ENCODE measurements around the gene UNK. TPM values are rescaled to one million over a fixed set of nuclear protein-coding genes. Genes with fewer than 3 reads are reported as not detected.
A peak's percentile ranks its signal among the peaks of the same experiment; 100 is the strongest.

Gene UNK
- polyA plus RNA-seq (2013, experiment 1 of 4), result 46.8 TPM
- 51.5 TPM for polyA plus RNA-seq (2013, experiment 2 of 4)
- polyA plus RNA-seq (2013, experiment 3 of 4), result 38.8 TPM
- polyA plus RNA-seq (2013, experiment 4 of 4), result 46.4 TPM

GRCh38 chr17:75784473-75785015 is at the start of gene UNK:
Gene UNK, plus strand, starts transcription at chr17:75784806. Its CDS starts 75 bp downstream, at chr17:75784881.
- H3K27ac ChIP-seq (ENCODE audit: insufficient read depth, low read depth, low read length, poor library complexity, severe bottlenecking), result peak within 1 kb of the TSS; percentile 100
- peak within 1 kb of the TSS; percentile 76 for H3K4me3 ChIP-seq (ENCODE audit: insufficient read depth, low read depth, low read length)
- H3K27me3 ChIP-seq (ENCODE audit: control insufficient read depth, insufficient read depth, low read length, poor library complexity, severe bottlenecking), result no peaks in the 10 kb centered on the region
- WGBS, 2 experiments, result 0 to 1% methylated on average over 42 to 45 of the region's 45 CpGs
- peaks cover 3% of the 10 kb centered on the region for H3K36me3 ChIP-seq (ENCODE audit: control insufficient read depth, insufficient read depth, low read length)
- no peaks in the 10 kb centered on the region for H3K9me3 ChIP-seq (ENCODE audit: control insufficient read depth, low read length)
- peaks cover 10% of the 10 kb centered on the region for H3K4me1 ChIP-seq (ENCODE audit: control insufficient read depth, insufficient read depth, low read length)

GRCh38 chr17:75736173-75736835 is 48.3 kb upstream of the UNK start:
- no peak overlapping the region for H3K27ac ChIP-seq (ENCODE audit: insufficient read depth, low read depth, low read length, poor library complexity, severe bottlenecking)
- 94 to 96% methylated on average over 26 of the region's 26 CpGs for WGBS, 2 experiments

GRCh38 chr17:75737133-75737962 is 47.3 kb upstream of the UNK start:
- H3K4me3 ChIP-seq (ENCODE audit: insufficient read depth, low read depth, low read length), result no peak overlapping the region
- H3K27ac ChIP-seq (ENCODE audit: insufficient read depth, low read depth, low read length, poor library complexity, severe bottlenecking), result no peak overlapping the region
- no peaks in the 10 kb centered on the region for H3K36me3 ChIP-seq (ENCODE audit: control insufficient read depth, insufficient read depth, low read length)
- H3K9me3 ChIP-seq (ENCODE audit: control insufficient read depth, low read length), result no peaks in the 10 kb centered on the region
- H3K4me1 ChIP-seq (ENCODE audit: control insufficient read depth, insufficient read depth, low read length), result peaks cover 8% of the 10 kb centered on the region
- H3K27me3 ChIP-seq (ENCODE audit: control insufficient read depth, insufficient read depth, low read length, poor library complexity, severe bottlenecking), result no peaks in the 10 kb centered on the region
- 86 to 88% methylated on average over 20 of the region's 20 CpGs for WGBS, 2 experiments

More at GRCh38 chr17:75736173-75736835, 48.3 kb upstream of the UNK start:
- H3K4me1 ChIP-seq (ENCODE audit: control insufficient read depth, insufficient read depth, low read length), result peaks cover 8% of the 10 kb centered on the region
- H3K27me3 ChIP-seq (ENCODE audit: control insufficient read depth, insufficient read depth, low read length, poor library complexity, severe bottlenecking), result no peaks in the 10 kb centered on the region
- H3K4me3 ChIP-seq (ENCODE audit: insufficient read depth, low read depth, low read length), result no peak overlapping the region
- no peaks in the 10 kb centered on the region for H3K36me3 ChIP-seq (ENCODE audit: control insufficient read depth, insufficient read depth, low read length)
- H3K9me3 ChIP-seq (ENCODE audit: control insufficient read depth, low read length), result no peaks in the 10 kb centered on the region

- H3K36me3 ChIP-seq (ENCODE audit: control insufficient read depth, insufficient read depth, low read length), result no peaks in the 10 kb centered on the region
- H3K4me1 ChIP-seq (ENCODE audit: control insufficient read depth, insufficient read depth, low read length), result peaks cover 8% of the 10 kb centered on the region
- H3K4me3 ChIP-seq (ENCODE audit: insufficient read depth, low read depth, low read length), result no peak overlapping the region
- WGBS, 2 experiments, result 72 to 75% methylated on average over 14 of the region's 14 CpGs
- no peaks in the 10 kb centered on the region for H3K9me3 ChIP-seq (ENCODE audit: control insufficient read depth, low read length)
- no peaks in the 10 kb centered on the region for H3K27me3 ChIP-seq (ENCODE audit: control insufficient read depth, insufficient read depth, low read length, poor library complexity, severe bottlenecking)
- H3K27ac ChIP-seq (ENCODE audit: insufficient read depth, low read depth, low read length, poor library complexity, severe bottlenecking), result no peak overlapping the region
Measured at GRCh38 chr17:75738218-75738802, 46.3 kb upstream of the UNK start.

GRCh38 chr17:75739174-75739573 is 45.4 kb upstream of the UNK start:
- Histone ChIP-seq H3K4me1 (ENCODE audit: control insufficient read depth, insufficient read depth, low read length) (peaks cover 8% of the 10 kb centered on the region), H3K36me3 (ENCODE audit: control insufficient read depth, insufficient read depth, low read length) (no peaks in the 10 kb centered on the region), H3K27me3 (ENCODE audit: control insufficient read depth, insufficient read depth, low read length, poor library complexity, severe bottlenecking) (no peaks in the 10 kb centered on the region), H3K9me3 (ENCODE audit: control insufficient read depth, low read length) (no peaks in the 10 kb centered on the region), H3K4me3 (ENCODE audit: insufficient read depth, low read depth, low read length) (no peak overlapping the region), H3K27ac (ENCODE audit: insufficient read depth, low read depth, low read length, poor library complexity, severe bottlenecking) (no peak overlapping the region)
- 91 to 94% methylated on average over 7 of the region's 7 CpGs for WGBS, 2 experiments

GRCh38 chr17:75739801-75740200 is 44.8 kb upstream of the UNK start:
- no peaks in the 10 kb centered on the region for H3K36me3 ChIP-seq (ENCODE audit: control insufficient read depth, insufficient read depth, low read length)
- 94 to 95% methylated on average over 14 of the region's 14 CpGs for WGBS, 2 experiments
- H3K27ac ChIP-seq (ENCODE audit: insufficient read depth, low read depth, low read length, poor library complexity, severe bottlenecking), result no peak overlapping the region
- no peaks in the 10 kb centered on the region for H3K9me3 ChIP-seq (ENCODE audit: control insufficient read depth, low read length)
- H3K27me3 ChIP-seq (ENCODE audit: control insufficient read depth, insufficient read depth, low read length, poor library complexity, severe bottlenecking), result no peaks in the 10 kb centered on the region
- peaks cover 8% of the 10 kb centered on the region for H3K4me1 ChIP-seq (ENCODE audit: control insufficient read depth, insufficient read depth, low read length)
- H3K4me3 ChIP-seq (ENCODE audit: insufficient read depth, low read depth, low read length), result no peak overlapping the region

GRCh38 chr17:75740215-75740614 is 44.4 kb upstream of the UNK start:
- H3K36me3 ChIP-seq (ENCODE audit: control insufficient read depth, insufficient read depth, low read length), result no peaks in the 10 kb centered on the region
- H3K27ac ChIP-seq (ENCODE audit: insufficient read depth, low read depth, low read length, poor library complexity, severe bottlenecking), result no peak overlapping the region
- WGBS, 2 experiments, result 94 to 95% methylated on average over 17 of the region's 17 CpGs
- no peak overlapping the region for H3K4me3 ChIP-seq (ENCODE audit: insufficient read depth, low read depth, low read length)
- no peaks in the 10 kb centered on the region for H3K27me3 ChIP-seq (ENCODE audit: control insufficient read depth, insufficient read depth, low read length, poor library complexity, severe bottlenecking)
- no peaks in the 10 kb centered on the region for H3K9me3 ChIP-seq (ENCODE audit: control insufficient read depth, low read length)
- peaks cover 8% of the 10 kb centered on the region for H3K4me1 ChIP-seq (ENCODE audit: control insufficient read depth, insufficient read depth, low read length)

- H3K9me3 ChIP-seq (ENCODE audit: control insufficient read depth, low read length), result no peaks in the 10 kb centered on the region
- no peaks in the 10 kb centered on the region for H3K36me3 ChIP-seq (ENCODE audit: control insufficient read depth, insufficient read depth, low read length)
- no peaks in the 10 kb centered on the region for H3K27me3 ChIP-seq (ENCODE audit: control insufficient read depth, insufficient read depth, low read length, poor library complexity, severe bottlenecking)
- 89 to 90% methylated on average over 17 of the region's 17 CpGs for WGBS, 2 experiments
- no peak overlapping the region for H3K4me3 ChIP-seq (ENCODE audit: insufficient read depth, low read depth, low read length)
- no peak overlapping the region for H3K27ac ChIP-seq (ENCODE audit: insufficient read depth, low read depth, low read length, poor library complexity, severe bottlenecking)
- H3K4me1 ChIP-seq (ENCODE audit: control insufficient read depth, insufficient read depth, low read length), result peaks cover 8% of the 10 kb centered on the region
Measured at GRCh38 chr17:75740631-75741077, 44.0 kb upstream of the UNK start.

GRCh38 chr17:75742337-75742736 is 42.3 kb upstream of the UNK start:
- Histone ChIP-seq H3K4me1 (ENCODE audit: control insufficient read depth, insufficient read depth, low read length) (peaks cover 8% of the 10 kb centered on the region), H3K4me3 (ENCODE audit: insufficient read depth, low read depth, low read length) (no peak overlapping the region), H3K9me3 (ENCODE audit: control insufficient read depth, low read length) (no peaks in the 10 kb centered on the region), H3K36me3 (ENCODE audit: control insufficient read depth, insufficient read depth, low read length) (no peaks in the 10 kb centered on the region), H3K27me3 (ENCODE audit: control insufficient read depth, insufficient read depth, low read length, poor library complexity, severe bottlenecking) (no peaks in the 10 kb centered on the region), H3K27ac (ENCODE audit: insufficient read depth, low read depth, low read length, poor library complexity, severe bottlenecking) (no peak overlapping the region)
- 94 to 95% methylated on average over 25 of the region's 25 CpGs for WGBS, 2 experiments

All from ectodermal cell (in vitro differentiated cells).